Measurements from ENCODE around the gene U2AF1L4.

DNA sequence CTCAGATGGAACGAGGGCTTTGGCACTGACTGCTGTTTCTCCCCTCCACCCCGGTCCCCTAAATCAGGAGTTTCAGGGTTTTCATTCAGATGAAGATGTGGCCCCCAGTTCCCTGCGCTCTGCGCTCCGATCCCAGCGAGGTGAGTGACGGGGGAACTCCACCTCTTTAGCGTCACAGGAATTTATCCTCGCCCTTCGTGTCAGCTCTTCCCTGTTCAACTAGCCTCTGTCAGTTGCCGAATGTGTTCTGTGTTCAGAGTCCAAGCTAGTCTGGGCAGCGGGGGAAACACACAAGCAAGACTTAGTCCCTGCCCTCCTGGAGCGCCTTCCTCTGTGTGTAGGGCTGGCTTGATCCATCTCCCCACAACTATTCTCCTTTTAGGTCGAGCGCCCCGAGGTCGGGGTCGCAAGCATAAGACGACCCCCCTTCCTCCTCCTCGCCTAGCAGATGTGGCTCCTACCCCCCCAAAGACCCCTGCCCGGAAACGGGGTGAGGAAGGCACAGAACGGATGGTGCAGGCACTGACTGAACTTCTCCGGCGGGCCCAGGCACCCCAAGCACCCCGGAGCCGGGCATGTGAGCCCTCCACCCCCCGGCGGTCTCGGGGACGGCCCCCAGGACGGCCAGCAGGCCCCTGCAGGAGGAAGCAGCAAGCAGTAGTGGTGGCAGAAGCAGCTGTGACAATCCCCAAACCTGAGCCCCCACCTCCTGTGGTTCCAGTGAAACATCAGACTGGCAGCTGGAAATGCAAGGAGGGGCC is 25.6 kb downstream of the U2AF1L4 start:
- no peak for TF ChIP-seq EZH2 (IDR thresholded peaks at IDR 0.05; ENCODE audit: low read depth)
- TF ChIP-seq CTCF (conservative IDR thresholded peaks at IDR 0.05): no peak
